Hepatocyte (in vitro differentiated cells): ENCODE measurements around the gene CARS1.

Source experiments
- EZH2 ChIP-seq: fragments of 200-600 bp; sonication (generic); IDR thresholded peaks from 2 replicates; pipeline ENCODE4 v1.6.1; 2016; ENCODE audit warnings: antibody characterized with exemption, mild to moderate bottlenecking, borderline replicate concordance
- EZH2phosphoT487 ChIP-seq: fragments of 200-600 bp; sonication (generic); IDR thresholded peaks from one replicate; pipeline ENCODE4 v1.6.1; 2018; ENCODE audit warnings: antibody characterized with exemption, mild to moderate bottlenecking, low read depth, moderate library complexity; ENCODE audit not compliant: unreplicated experiment, severe bottlenecking
- TF ChIP-seq, protein P1 (sequence below): fragments of 200-600 bp; sonication (generic); IDR thresholded peaks from 2 replicates; pipeline ENCODE4 v1.5.1; 2016; ENCODE audit warnings: antibody characterized with exemption, mild to moderate bottlenecking; ENCODE audit not compliant: poor library complexity

DNA sequence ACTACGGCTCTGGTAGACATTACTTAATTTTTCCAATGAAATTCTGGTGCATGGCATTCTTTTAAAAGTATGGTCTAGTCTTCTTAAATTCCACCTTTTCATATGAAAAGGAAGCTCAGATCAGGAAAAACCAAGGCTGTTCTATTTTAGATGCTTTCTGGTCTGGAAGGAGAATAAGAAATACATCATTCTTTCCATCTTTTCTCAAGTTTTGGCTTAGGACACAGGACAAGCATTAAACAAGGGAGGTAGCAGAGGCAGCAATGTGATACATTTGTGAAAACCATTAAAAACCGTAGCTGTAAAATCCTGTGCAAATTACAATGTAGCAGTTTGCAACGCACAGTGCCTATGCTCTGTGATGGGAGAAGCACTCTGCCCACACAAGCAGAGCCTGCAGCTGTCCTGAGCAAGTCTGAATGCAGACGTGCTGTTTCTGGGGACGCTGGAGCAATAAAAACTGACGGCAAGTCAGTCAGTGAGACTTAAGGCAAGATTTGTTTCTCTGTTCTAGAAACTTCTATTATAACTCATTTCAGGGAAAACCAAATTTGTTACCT, 88.8 kb downstream of the CARS1 start:
- TF ChIP-seq, protein P1, sequence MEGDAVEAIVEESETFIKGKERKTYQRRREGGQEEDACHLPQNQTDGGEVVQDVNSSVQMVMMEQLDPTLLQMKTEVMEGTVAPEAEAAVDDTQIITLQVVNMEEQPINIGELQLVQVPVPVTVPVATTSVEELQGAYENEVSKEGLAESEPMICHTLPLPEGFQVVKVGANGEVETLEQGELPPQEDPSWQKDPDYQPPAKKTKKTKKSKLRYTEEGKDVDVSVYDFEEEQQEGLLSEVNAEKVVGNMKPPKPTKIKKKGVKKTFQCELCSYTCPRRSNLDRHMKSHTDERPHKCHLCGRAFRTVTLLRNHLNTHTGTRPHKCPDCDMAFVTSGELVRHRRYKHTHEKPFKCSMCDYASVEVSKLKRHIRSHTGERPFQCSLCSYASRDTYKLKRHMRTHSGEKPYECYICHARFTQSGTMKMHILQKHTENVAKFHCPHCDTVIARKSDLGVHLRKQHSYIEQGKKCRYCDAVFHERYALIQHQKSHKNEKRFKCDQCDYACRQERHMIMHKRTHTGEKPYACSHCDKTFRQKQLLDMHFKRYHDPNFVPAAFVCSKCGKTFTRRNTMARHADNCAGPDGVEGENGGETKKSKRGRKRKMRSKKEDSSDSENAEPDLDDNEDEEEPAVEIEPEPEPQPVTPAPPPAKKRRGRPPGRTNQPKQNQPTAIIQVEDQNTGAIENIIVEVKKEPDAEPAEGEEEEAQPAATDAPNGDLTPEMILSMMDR, result no peak
- TF ChIP-seq EZH2phosphoT487 (no peak), EZH2 (no peak)
